Left hindlimb (tissue), 1 donor: Measurements from ENCODE around the gene MRGPRF.
"Not testable (repeated sequence)": the region's sequence is repeated elsewhere in the genome, so short reads cannot be mapped to it uniquely, and the experiment has no call there.

ENCODE experiments used
- DNase-seq: peaks from one replicate; pipeline ENCODE4 v3.0.0-alpha.2; 2018

Gene MRGPRF

GRCh38 chr11:69001243-69002081 lies 11.6 kb downstream of the MRGPRF start:
- DNase-seq, result no peak

- DNase-seq, result peak; percentile 82
These were observed 12.2 kb downstream of the MRGPRF start for GRCh38 chr11:69000831-69001242.

GRCh38 chr11:69000391-69000790 lies 12.7 kb downstream of the MRGPRF start:
- no peak for DNase-seq

DNA sequence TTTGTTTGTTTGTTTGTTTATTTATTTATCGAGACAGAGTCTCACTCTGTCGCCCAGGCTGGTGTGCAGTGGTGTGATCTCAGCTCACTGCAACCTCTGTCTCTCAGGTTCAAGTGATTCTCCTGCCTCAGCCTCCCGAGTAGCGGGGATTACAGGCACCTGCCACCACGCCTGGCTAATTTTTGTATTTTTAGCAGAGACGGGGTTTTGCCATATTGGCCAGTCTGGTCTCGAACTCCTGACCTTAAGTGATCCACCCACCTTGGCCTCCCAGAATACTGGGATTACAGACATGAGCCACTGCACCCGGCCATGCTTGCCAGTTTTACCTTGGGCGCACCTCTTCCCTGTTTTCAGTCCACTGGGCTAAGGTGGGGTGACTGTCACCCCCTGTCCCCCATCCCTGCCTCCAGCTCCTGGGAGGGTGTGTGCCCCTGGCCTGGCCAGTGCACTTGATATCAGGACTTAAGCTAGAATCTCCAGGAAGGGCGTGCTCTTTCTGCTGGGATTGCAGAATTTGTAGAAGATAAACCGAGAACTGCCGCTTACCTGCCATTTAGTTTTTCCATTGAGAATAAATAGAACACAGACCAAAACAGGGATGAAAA lies 13.2 kb downstream of the MRGPRF start:
- not testable (repeated sequence) for DNase-seq

- no peak for DNase-seq
These were observed 13.8 kb downstream of the MRGPRF start for GRCh38 chr11:68999093-68999747.

- DNase-seq, result no peak
These were observed 14.6 kb downstream of the MRGPRF start for GRCh38 chr11:68998390-68998911.

DNA sequence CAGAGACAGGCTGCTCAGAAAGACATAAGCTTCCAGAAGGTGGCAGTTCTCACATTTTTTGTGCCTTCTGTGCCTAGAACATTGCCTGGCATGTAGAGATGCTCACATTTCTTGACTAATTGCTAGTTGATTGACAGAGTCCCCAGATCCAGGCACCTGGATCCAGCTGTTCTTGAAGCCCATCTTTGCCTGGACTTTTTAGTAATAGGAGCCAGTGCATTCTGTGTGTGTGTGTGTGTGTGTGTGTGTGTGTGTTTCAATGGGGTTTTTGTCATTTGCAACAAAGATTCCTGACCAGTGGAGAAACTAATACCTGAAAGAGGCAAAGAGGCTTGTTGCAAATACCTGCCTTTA lies 15.1 kb downstream of the MRGPRF start:
- DNase-seq, result peak; percentile 20

- no peak for DNase-seq
These were observed 15.7 kb downstream of the MRGPRF start for GRCh38 chr11:68997124-68997994.

DNA sequence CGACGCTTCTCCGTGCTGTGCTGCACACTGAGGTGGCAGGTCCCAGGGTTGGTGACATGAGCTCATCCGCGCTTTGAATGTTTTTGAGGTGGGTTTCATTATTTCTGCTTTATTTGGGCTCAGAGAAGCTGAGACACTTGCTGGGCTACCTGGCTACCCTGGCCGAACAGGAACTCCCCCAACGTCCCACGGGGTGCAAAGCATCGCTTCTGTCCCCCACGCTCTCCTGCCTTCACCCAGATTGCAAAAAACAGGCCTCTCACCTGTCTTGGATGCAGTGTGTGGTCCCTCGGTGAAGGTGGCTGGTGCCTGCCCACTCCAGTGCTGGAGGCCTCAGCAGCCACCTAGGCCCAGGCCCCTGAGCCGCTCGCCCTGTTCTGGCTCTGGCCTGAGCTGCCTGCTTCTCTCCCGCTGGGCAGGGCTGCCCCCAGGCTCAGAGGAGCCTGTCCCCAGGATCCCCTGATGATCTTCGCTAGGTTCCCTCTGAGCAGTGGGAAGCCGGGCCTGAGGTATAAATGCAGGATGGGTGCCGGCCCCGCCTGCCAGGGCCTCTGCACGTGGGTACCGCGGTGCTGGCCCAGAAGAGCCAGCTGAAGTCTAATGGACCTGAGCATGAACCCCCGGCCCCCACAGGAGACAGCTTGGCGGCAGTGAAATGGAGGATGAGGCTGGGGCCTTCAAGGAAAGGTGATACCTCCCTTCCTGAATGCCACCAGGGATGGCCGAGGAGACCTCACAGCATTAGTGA lies 16.5 kb downstream of the MRGPRF start:
- DNase-seq, result no peak

- DNase-seq, result no peak
These were observed 18.2 kb downstream of the MRGPRF start for GRCh38 chr11:68994894-68995285.

GRCh38 chr11:68994161-68994893 lies 18.7 kb downstream of the MRGPRF start:
- DNase-seq, result peak; percentile 16

DNA sequence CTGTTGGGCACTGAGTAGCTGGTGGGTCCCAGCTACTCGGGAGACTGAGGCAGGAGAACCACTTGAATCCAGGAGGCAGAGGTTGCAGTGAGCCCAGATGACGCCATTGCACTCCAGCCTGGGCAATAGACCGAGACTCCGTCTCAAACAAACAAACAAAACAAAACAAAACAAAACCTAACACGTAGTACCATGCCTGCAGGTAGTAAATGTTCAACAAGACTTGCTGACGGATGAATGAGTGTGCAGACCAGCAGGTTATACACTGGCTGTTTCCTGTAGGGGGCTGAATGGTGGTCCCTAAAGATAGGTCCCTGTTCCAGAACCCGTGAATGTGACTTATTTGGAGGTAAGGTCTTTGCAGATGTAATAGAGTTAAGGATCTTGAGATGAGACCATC lies 19.5 kb downstream of the MRGPRF start:
- no peak for DNase-seq

DNA sequence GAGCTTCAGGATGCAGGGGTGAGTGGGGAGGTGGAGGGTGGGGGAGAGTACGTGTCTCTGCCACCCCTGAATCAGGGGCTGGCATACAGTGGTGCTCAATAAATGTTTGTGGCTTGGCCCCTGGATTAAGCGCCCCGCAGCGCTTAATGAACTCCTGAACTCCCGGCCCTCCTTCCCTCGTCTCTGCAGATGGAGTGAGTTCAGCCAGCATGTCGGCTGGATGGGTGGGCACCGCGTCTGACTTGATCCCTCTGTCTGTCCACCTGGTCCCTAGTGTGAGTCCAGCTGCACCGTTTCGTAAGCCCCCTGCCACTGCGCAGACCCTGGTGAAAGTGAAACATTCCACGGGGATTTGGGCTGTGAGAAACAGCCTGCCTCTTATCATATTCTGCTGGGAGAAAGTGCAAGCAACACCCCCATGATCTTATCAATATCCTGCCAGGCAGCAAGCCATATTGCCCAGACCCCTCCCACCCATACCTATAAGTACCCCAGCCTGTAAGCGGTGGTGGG lies 20.2 kb downstream of the MRGPRF start:
- DNase-seq, result no peak

DNA sequence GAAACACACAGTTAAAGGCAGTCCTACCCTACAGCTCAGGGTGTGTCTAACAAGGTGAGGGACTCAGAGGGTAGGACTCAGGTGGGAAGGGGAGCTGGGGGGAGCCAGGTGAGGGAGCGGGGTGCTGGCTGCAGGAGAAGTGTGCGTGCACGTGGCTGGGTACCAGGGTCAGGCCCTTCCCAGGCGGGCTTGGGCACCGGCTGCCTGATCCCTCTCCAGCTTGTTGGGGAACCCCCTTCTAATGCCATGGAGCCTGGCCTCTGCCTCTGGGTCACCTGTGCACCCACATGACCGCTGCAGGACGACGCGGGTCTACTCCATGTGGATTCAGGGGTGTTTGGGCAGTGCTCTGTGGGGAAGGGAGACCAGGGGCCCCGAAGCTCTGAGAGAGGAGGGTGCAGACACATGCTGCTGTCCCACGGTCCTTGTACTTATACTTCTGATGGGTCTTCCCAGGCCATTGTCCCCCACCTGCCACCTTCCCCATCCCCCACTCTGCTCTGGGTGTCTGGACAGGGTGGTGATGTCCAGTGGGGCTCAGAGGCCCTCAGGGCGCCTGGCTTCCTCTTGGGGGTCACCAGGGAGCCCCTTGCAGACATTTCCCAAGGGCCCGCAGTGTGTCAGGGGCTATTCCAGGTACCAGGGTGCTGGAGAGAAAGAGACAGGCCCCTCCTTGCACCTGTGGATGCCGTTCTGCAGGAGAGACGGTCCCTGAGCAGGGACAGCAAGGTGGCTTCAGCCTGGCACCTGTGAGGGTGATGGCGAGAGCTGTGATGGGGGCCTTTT lies 21.9 kb downstream of the MRGPRF start:
- peak; percentile 18 for DNase-seq

- DNase-seq, result peak; percentile 20
These were observed 23.0 kb downstream of the MRGPRF start for GRCh38 chr11:68989936-68990606.

DNA sequence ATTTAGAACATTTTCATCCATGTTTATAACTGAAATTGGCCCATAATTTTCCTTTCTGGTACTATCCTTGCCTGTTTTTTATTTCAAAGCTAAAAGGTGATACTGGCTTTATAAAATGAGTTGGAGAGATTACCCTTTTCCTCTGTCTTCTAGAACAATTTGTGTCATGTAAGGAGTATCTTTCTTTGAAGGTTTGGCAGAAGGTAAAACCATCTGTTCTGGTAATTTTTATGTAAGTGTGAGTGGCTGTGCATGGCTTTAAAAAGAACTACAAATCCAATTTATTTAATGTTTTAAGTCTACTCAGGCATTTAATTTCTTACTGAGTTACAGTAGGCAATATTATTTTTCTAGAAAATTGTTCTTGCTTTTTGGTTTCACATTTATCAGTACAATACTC lies 24.6 kb downstream of the MRGPRF start:
- DNase-seq, result no peak

DNA sequence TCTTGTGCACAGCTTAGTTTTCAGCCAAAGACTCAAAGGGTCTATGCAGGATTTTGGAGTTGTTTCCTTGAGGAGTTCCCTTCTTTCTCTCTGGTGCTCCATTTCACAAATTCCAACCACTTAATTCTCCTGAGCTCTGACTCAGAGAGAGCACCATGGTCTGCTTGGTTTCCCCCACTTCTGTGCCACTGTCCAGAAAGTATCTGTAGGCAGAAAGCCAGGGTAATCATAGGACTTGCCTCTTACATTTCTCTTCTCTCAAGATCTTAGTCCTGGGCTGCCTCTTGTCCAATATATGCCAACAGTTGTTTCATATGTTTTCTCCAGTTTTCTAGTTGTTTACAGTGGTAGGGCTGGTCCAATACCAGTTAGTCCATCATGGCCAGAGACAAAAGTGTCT lies 25.8 kb downstream of the MRGPRF start:
- DNase-seq, result no peak

DNA sequence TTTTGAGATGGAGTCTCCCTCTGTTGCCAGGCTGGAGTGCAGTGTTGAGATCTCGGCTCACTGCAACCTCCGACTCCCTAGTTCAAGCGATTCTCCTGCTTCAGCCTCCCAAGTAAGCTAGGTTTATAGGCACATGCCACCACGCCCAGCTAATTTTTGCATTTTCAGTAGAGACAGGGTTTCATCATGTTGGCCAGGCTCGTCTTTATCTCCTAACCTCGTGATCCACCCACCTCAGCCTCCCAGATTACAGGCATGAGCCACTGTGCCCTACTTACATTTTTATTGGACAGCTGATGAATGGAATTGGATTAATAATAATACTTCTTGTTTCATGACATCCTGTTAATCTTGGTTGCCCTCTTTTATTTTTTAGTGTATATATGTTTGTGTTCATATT lies 29.2 kb downstream of the MRGPRF start:
- no peak for DNase-seq

- DNase-seq, result no peak
These were observed 30.9 kb downstream of the MRGPRF start for GRCh38 chr11:68982134-68982533.

DNA sequence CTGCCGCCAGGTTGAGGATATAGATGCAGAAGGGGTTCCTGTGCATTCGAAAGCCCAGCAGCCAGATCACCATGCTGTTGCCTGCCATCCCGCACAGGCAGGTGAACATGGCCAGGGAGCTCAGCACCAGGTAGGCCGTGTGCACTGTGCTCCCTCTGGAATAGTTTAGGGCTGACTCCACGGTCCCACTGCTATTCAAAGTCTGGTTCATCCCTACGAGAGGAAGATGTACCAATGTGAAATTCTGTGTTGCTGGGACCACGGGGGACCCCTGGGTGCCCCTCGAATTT lies 32.3 kb downstream of the MRGPRF start, which contains the start of gene MRGPRD:
MRGPRD (minus strand) TSS at position 211 of the 290 bp plus-strand sequence; CDS start at position 211, 0 bp downstream.
- DNase-seq, result no peak
